ENCODE results near the gene PGD. TPM values are rescaled to one million over a fixed set of nuclear protein-coding genes. Genes with fewer than 3 reads are reported as not detected.
A peak's percentile ranks its signal among the peaks of the same experiment; 100 is the strongest.

The PGD gene
- total RNA-seq, 1 experiment from 2014 or later: 291 TPM

DNA sequence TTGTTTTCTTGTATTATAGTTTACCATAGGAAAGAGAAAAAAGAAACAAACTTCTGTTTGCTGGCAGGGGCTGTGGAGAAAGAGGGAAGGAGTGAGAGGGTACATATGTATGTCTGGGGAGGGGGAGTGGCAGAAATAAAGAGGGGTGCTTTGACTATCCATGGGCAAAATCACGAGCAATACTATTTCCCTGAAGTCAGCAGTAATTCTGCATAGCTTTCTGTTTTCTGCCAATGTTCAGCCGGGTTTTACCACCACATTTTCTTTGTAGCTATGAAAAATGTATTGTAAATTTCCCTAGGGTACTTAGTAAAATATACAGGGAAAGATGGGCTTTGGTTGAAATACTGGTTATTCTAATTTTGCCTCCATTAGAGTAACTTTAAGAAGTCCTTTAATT, 45.2 kb upstream of the PGD start:
- Histone ChIP-seq H2AK5ac (ENCODE audit: insufficient read length, low read length) (no peak overlapping the region), H2AFZ (ENCODE audit: low read length) (no peak overlapping the region), H3K56ac (ENCODE audit: insufficient read length, low read depth, low read length) (no peak overlapping the region), H4K91ac (ENCODE audit: insufficient read length, low read depth, low read length) (no peak overlapping the region), H3K18ac (ENCODE audit: insufficient read length, low read depth, low read length) (no peak overlapping the region), H3K23ac (ENCODE audit: insufficient read length, low read depth, low read length) (no peak overlapping the region), H3K14ac (ENCODE audit: insufficient read depth, low read length) (no peak overlapping the region), H3K4me1 (ENCODE audit: insufficient read depth, low read length) (no peaks in the 10 kb centered on the region), H3K4me2 (ENCODE audit: insufficient read depth, insufficient read length, low read length) (no peak overlapping the region), H2BK20ac (ENCODE audit: low read depth, low read length, poor library complexity, severe bottlenecking) (no peak overlapping the region), H3T11ph (ENCODE audit: low read length) (no peak overlapping the region), H3K79me2 (ENCODE audit: insufficient read depth, low read length) (no peaks in the 10 kb centered on the region), H3K9ac (ENCODE audit: extremely low read depth, insufficient read length, low read length) (no peak overlapping the region), H2BK120ac (ENCODE audit: low read depth, low read length, poor library complexity, severe bottlenecking) (no peak overlapping the region), H3K27ac (ENCODE audit: insufficient read length, low read depth, low read length) (no peak overlapping the region), H3K9me3 (ENCODE audit: control insufficient read depth, low read depth, low read length) (no peaks in the 10 kb centered on the region), H2BK15ac (ENCODE audit: low read depth, low read length) (no peak overlapping the region), H4K20me1 (ENCODE audit: control insufficient read depth, insufficient read depth, insufficient read length) (no peaks in the 10 kb centered on the region), H4K8ac (replicated peaks; ENCODE audit: insufficient read length, low read depth, low read length) (no peak overlapping the region), H3K4ac (ENCODE audit: low read depth, low read length) (no peak overlapping the region), H4K5ac (ENCODE audit: insufficient read length, low read depth, low read length) (no peak overlapping the region), H3K23me2 (ENCODE audit: insufficient read length, low read depth, low read length, poor library complexity, severe bottlenecking) (no peaks in the 10 kb centered on the region), H2BK12ac (ENCODE audit: insufficient read length, low read depth, low read length) (no peak overlapping the region), H3K79me1 (ENCODE audit: insufficient read depth, low read depth, low read length, poor library complexity, severe bottlenecking) (no peaks in the 10 kb centered on the region), H3K27me3 (ENCODE audit: insufficient read depth, low read length) (no peaks in the 10 kb centered on the region), H2BK5ac (ENCODE audit: insufficient read length, low read length) (no peak overlapping the region)
- TF ChIP-seq, protein P1, sequence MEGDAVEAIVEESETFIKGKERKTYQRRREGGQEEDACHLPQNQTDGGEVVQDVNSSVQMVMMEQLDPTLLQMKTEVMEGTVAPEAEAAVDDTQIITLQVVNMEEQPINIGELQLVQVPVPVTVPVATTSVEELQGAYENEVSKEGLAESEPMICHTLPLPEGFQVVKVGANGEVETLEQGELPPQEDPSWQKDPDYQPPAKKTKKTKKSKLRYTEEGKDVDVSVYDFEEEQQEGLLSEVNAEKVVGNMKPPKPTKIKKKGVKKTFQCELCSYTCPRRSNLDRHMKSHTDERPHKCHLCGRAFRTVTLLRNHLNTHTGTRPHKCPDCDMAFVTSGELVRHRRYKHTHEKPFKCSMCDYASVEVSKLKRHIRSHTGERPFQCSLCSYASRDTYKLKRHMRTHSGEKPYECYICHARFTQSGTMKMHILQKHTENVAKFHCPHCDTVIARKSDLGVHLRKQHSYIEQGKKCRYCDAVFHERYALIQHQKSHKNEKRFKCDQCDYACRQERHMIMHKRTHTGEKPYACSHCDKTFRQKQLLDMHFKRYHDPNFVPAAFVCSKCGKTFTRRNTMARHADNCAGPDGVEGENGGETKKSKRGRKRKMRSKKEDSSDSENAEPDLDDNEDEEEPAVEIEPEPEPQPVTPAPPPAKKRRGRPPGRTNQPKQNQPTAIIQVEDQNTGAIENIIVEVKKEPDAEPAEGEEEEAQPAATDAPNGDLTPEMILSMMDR (conservative IDR thresholded peaks at IDR 0.05): no peak
- no CpG with 5 or more reads among the region's 2 CpGs for WGBS (ENCODE audit: extremely low coverage, insufficient read length, low lambda C conversion rate)
- Mint-ChIP-seq H3K9me3 (no peaks in the 10 kb centered on the region), H3K4me3 (no peak overlapping the region), H3K27me3 (ENCODE audit: low read depth) (no peaks in the 10 kb centered on the region), H3K27ac (peak overlapping the region; percentile 28 to 73 (median 59)), H3K36me3 (ENCODE audit: insufficient read depth in 1 of 3, low read depth in 3 of 3) (peaks cover 12 to 34% (median 29%) of the 10 kb centered on the region in 3 experiments), H3K4me1 (peaks cover 9 to 30% of the 10 kb centered on the region in 2 experiments)
- no peak for DNase-seq
